NCI-H82 (cell line): Measurements from ENCODE around the gene IL37.

ENCODE experiments used
- DNase-seq: peaks from one replicate; lab custom pipeline; 2025; lab: John Stamatoyannopoulos, UW

The IL37 gene

GRCh38 chr2:112923237-112923966 lies 12.4 kb downstream of the IL37 start:
- no peak for DNase-seq

GRCh38 chr2:112923967-112924338 lies 13.0 kb downstream of the IL37 start:
- no peak for DNase-seq

- peak; percentile 16 for DNase-seq
These were observed 13.4 kb downstream of the IL37 start for GRCh38 chr2:112924360-112924759.

- DNase-seq: no peak
These were observed 13.9 kb downstream of the IL37 start for GRCh38 chr2:112924821-112925220.

GRCh38 chr2:112926707-112927106 lies 15.7 kb downstream of the IL37 start:
- DNase-seq: no peak

GRCh38 chr2:112927745-112928144 lies 16.8 kb downstream of the IL37 start:
- DNase-seq: no peak

GRCh38 chr2:112933261-112933660 lies 22.3 kb downstream of the IL37 start:
- no peak for DNase-seq

- DNase-seq: peak; percentile 72
These were observed 23.2 kb downstream of the IL37 start for GRCh38 chr2:112934117-112934516.

- no peak for DNase-seq
These were observed 25.9 kb downstream of the IL37 start for GRCh38 chr2:112936927-112937232.

GRCh38 chr2:112938904-112939303 lies 27.9 kb downstream of the IL37 start:
- DNase-seq: no peak

GRCh38 chr2:112939425-112939824 lies 28.5 kb downstream of the IL37 start:
- no peak for DNase-seq

GRCh38 chr2:112940859-112941625 lies 30.1 kb downstream of the IL37 start:
- DNase-seq: no peak

GRCh38 chr2:112941753-112942653 lies 31.0 kb downstream of the IL37 start:
- peak; percentile 92 for DNase-seq

GRCh38 chr2:112942654-112943002 lies 31.7 kb downstream of the IL37 start:
- no peak for DNase-seq

GRCh38 chr2:112944971-112945370 lies 34.0 kb downstream of the IL37 start:
- DNase-seq: no peak

GRCh38 chr2:112946086-112946485 lies 35.1 kb downstream of the IL37 start:
- no peak for DNase-seq

- DNase-seq: no peak
These were observed 36.4 kb downstream of the IL37 start for GRCh38 chr2:112947374-112947773.

- DNase-seq: no peak
These were observed 38.5 kb downstream of the IL37 start for GRCh38 chr2:112949456-112949855.

GRCh38 chr2:112954364-112954763 lies 43.4 kb downstream of the IL37 start:
- DNase-seq: no peak

- DNase-seq: peak; percentile 38
These were observed 46.5 kb downstream of the IL37 start for GRCh38 chr2:112957511-112957910.

- DNase-seq: peak; percentile 81
These were observed 47.6 kb downstream of the IL37 start for GRCh38 chr2:112958428-112959108.

GRCh38 chr2:112959109-112959812 lies 48.3 kb downstream of the IL37 start:
- DNase-seq: peak; percentile 73
